Stimulated activated CD4-positive, alpha-beta T cell treated with anti-CD3 and anti-CD28 coated beads, TNF-alpha, amount 100 ng/mL, for 1 hour (primary cell): ENCODE data around the gene CD9.
"Not testable (repeated sequence)": the region's sequence is repeated elsewhere in the genome, so short reads cannot be mapped to it uniquely, and the experiment has no call there.

Experiments
- DNase-seq, 3 donors: peaks; one replicate each; pipeline ENCODE4 v3.0.0-alpha.2; 2020; ENCODE audit warnings: low read depth in 3 of 3, low spot score in 1 of 3

CD9 gene

GRCh38 chr12:6198985-6199530 is 1.1 kb upstream of the CD9 start:
- DNase-seq, result no peak

DNA sequence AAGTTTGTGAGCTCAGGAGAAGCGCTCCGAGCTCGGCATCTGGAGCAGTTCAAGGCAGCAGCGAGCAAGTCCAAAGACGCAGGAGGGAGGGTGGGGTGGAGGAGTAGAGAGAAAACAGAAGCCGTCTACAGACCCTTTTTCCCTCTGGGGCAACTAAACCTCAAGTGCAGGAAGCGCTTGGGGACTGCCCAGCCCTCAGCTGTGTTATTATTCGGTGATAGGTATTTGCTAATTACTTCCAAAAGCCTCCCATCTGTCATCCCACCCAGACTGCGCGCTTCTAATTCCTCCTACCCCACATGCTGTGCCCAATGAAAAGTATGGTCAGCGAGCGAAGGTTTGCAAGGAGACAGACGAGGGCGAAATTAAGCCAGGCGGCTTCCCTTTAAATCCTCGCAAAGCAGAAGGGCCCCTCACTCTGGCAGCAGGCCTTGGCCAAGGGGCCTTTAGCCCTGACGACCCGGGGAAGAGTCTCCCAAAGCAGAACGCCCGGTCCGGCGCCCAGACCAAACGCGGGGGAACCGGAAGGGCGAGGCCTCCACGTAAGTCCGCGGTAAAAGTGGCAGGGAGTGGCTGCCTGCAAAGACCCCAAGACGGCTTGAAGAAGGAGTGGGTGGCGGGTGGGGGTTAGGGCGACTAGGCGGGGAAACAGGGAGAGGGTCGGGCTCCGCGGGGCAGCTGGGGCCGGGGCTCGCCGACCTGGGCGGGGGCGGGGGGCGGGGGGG is 507 bp upstream of the CD9 start:
- no peak for DNase-seq

GRCh38 chr12:6201213-6201608 is 1.0 kb downstream of the CD9 start:
- DNase-seq, result no peak

DNA sequence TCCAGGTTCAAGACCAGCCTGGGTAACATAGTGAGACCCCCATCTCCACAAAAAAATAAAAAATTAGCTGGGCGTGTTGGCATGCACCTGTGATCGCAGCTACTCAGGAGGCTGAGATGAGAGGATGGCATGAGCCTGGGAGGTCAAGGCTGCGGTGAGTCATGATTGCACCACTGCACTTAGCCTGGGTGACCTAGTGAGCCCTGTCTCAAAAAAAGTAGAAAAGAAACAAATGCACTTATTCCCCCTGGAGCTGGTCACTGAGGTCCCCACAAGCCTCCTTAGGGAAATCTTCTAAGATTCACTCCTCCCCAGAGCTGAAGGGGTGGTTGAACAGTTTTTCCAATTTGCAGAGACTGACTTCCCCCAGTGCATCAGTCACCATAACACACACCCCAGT is 1.6 kb downstream of the CD9 start:
- DNase-seq, result no peak

DNA sequence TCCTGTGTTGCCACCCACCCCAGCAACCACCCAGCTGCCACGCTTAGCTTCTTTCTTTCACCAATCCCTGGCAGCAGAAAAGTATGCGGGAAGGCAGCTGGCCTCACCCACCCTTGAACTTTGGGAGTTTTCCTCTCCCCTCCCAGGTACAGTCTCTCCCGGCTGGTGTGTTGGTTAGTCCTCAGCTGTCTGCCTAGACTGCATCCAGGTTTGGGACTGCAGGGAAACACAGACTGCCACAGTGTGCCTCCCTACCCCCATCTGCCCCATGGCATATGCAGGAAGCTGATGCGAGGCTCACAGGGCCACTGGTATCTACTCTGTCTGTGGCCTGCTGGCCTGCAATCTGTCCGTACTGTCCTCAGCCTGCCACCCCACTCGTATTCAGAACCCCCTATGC is 2.1 kb downstream of the CD9 start:
- no peak for DNase-seq

GRCh38 chr12:6202846-6203245 is 2.6 kb downstream of the CD9 start:
- DNase-seq, result no peak

DNA sequence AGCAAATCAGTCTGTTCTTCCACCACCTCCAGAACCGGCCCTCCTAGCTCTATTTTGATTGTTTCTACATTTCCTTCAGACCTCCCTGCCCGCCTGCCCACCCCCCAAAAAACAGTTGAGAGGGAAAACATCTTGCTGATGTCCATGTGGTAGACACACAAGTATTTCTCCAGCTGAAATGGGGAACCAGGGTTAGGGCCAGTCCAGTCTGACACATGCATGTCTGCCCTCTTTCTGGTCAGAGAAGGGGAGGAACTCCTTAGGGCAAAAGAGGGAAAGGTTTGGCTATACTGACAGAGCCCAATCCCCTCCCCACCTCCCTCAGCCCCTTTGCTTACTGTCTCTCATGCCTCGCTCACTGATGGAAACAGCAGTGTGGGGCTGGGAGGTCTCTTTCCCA is 3.4 kb downstream of the CD9 start:
- DNase-seq, result no peak

DNA sequence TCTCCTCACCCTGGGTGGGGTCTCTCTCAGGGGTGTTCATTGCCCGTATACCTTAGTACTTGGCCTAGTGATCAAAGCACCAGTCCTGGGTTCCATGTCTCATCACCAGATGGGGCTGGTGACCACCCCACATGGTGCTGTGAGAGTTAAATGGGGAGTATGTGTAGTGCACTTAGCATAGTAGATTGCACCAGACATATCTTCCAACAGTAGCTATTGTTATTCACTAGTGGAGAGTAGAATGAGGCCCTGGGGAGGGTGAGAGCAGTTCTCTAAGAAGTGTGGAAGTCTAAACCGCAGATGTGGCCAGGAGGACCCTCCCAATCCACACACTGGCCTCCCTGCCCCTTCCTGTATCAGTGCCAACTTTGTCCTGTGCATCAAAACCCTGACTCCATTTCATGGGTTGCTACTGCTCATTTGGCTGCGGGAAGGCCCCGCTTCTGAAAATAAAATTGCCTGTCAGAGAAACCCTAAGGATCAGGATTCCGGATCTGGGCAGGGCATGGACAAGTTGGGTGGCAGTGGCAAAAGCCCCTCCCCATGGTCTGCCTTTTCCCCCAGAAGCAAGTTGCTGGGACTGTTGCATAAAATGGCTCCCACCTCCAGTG is 4.4 kb downstream of the CD9 start:
- DNase-seq, result no peak

GRCh38 chr12:6205144-6205539 is 4.9 kb downstream of the CD9 start:
- DNase-seq, result no peak

DNA sequence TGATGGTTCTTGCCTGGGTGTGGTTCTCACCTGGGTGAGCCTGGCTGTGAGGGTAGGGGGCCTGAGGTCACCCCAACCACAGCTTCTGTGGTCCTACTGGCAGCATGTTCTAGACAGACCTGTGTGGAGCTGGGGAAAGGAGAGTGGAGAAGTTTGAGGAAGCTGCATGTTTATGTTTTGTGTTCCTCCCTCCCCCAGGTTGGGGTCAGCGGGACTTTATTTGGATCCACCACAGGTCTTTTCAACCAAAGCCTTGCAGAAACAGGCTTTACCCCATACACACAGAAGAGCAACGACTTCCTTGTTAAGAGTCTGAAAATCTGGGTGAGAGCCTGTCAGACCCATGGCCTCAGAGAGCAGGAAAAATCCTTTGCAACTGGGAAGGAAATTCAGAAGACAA is 5.6 kb downstream of the CD9 start:
- no peak for DNase-seq

DNA sequence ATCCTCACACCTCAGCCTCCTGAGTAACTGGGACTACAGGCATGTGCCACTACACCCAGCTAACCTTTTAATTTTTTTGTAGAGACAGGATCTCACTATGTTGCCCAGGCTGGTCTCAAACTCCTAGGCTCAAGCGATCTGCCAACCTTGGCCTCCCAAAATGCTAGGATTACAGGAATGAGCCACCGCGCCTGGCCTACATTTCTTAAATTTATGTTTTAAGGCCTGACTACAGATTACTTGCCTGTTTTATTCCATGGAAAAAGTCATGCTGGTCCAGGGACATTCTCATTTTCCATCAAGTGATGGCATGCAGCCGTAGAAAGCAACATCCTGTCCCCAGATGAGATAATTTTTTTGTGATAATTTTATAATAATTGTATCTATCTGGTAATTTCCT is 6.1 kb downstream of the CD9 start:
- DNase-seq, result no peak

DNA sequence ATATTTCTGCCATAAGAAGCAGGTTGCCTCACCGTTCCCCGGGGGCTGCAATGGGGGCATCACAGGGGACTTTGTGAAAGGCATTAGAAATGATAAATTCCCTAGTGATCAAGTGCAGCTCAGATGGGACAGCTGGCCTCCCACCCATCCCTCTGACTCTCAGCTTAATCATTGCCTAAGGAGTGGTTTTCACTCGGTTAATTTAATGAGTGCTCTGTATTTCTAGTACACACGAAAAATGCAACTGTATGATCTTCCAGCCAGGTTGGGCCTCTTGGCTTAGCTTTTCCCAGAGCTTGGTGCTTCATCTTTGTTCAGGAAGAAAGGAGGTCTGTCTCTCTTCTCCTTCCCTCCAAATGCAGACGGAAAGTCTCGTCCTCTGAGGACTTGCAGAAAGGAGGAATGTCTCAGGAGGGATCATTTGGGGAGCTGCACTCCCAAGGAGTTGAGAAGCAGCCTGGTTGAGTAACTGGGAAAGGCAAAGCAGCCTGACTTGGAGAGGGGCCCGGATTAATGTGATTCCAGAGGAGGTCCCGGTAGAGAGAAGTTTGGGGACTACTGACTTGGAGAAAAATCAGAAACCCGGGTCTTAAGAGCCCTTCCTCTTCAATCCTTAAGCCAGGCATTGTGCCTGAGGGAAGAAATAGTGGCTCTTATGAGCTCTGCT is 7.2 kb downstream of the CD9 start:
- DNase-seq, result no peak

DNA sequence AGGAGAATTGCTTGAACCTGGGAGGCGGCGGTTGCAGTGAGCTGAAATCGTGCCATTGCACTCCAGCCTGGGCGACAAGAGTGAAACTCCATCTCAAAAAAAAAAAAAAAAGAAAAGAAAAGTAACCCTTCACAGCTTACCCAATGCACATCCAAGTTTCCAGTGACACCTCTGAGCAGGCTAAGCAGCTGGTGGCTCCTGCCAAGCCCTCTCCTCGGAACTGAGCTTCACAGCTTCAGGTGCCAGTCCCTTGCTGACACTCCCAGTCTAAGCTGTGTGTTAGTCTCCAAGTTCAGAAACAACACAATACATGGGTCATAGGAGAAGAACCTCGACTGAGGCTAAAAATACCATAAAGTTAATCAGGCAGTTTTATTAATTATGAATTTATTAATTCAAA is 7.9 kb downstream of the CD9 start:
- no peak for DNase-seq

GRCh38 chr12:6209428-6209827 is 9.2 kb downstream of the CD9 start:
- not testable (repeated sequence) for DNase-seq

DNA sequence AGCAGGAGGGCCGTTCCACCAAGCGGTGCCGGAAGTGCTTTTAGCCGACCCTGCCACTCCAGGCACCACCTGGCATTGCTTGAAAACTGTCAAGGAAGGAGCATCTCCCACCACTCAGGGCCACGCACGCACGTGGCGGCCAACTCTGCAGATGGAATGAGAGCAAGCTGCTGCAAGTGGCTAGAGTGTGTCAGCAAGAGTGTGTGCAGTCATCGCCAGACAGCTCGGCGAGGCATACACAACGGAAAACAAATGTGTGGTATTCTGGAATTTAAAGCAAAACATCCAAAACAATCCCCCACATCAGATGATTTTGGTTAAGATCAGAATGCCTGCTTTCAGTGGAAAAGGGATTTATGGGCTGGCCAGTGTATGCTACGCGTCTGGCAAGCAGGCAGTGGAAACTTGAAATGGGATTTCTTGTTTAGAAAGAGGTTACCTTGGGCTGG is 11.2 kb downstream of the CD9 start:
- DNase-seq, result no peak

GRCh38 chr12:6212086-6212485 is 11.9 kb downstream of the CD9 start:
- DNase-seq, result no peak

DNA sequence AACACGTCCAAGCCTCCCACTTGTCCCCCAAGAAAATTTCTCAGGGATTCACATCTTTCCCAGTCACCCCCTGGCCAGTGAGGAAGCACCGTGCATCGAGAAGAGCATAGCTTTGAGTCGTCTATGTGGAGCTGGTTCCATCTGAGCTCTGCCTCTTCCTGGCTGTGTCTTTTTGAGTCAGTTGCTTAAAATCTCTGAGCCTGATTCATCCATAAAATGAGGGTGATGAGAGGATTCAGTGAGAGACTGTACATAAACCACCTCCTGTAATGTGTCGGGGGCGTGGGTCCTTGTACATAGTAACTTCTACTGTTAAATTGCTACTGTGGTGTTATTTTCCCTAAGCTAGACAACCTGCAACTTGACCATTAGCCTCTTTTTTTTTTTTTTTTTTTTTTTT is 13.8 kb downstream of the CD9 start:
- DNase-seq, result no peak

GRCh38 chr12:6214633-6215032 is 14.4 kb downstream of the CD9 start:
- no peak for DNase-seq

DNA sequence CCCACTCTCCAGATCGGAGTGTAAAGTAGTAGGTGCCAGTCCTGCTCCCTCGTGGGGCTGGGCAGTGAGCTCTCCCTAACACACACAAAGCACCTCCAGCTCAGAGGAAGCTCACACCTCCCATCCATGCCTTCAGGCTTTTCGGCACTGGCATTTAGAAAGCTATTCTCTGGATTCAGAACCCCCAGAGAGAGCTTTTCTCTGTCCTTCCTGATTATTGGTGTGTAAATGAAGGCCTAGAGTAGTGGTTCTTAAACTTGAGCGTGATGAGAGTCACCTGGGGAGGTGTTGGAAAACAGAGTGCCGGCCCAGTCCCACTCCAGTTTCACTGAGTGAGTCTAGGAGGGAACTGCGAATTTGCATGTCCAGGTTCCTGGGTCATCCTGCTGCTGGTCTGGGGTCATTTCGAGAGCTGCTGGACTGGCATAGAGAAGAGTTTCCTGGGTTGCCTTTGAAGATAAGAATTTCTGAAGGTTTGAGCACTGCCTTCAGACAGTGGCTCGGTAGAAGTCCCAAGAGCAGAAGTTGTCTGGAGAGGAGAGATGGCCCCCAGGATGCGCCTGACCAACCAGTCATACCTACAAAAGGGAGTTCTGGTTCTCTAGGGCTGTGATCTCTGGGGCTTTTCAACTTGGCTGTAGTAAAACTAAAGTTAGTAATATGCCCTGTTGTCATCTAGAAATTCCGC is 15.1 kb downstream of the CD9 start:
- no peak for DNase-seq

DNA sequence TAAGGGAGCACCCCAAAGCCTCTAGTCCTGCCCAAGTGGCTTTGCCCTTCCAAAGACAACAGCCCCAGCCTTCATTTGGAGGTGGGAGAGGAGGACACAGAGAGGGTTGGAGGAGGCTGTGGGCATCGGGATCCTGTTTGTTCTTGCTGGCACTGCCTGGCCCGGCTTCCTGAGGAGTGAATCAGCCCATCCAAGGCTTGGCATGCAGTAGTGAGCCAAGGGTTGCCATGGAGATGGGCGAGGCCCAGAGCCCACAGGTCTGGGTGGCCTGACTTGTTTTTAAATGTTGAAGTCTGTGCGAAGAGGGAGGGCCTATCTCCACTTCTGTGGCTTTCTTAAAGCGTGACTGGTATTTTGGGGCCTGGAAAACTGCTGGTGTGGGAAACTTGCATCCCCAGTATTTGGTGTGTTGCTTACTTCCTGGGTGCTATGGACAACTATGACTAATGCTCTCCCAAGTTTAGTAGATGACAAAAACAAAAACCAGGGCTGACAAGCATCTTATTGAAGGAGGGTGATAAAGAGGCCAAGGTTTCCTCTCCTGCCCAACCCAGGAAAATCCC is 15.8 kb downstream of the CD9 start:
- no peak for DNase-seq

DNA sequence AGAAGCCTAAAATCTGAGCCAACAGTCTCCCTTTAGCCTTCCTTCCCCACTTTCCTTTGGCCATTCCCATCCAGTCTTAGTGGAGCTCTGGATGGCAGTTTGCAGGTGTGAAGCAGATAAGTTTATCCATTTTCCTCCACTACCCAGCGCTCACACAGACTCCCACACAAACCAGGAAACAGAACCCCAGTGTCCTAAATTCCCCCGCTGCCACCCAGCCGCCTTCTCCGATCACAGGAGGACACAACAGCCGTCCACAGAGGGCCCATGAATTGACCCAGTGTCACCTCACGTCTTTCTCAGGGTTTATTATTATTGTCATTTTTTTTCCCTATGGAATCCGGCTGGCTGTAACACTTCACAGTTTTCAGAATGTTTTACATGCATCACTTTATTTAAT is 16.4 kb downstream of the CD9 start:
- DNase-seq, result no peak
